NT2/D1 (cell line): ENCODE measurements around the gene CNOT2.

ENCODE experiments used
- SUZ12 ChIP-seq: IDR thresholded peaks from 2 replicates; pipeline ENCODE4 v1.6.1; 2011; ENCODE audit not compliant: insufficient read length, insufficient read depth; ENCODE audit errors: extremely low read depth
- ZNF274 ChIP-seq: IDR thresholded peaks from 2 replicates; pipeline ENCODE4 v1.6.1; 2011; ENCODE audit warnings: mild to moderate bottlenecking, low read depth, low read length

- no peak for TF ChIP-seq ZNF274
- no peak for TF ChIP-seq SUZ12
Measured at GRCh38 chr12:70221626-70222025, 21.6 kb upstream of the CNOT2 start.
